Measurements from ENCODE around the gene KDSR. TPM values are rescaled to one million over a fixed set of nuclear protein-coding genes. Genes with fewer than 3 reads are reported as not detected.

KDSR gene
- 10 to 100 TPM; 14.5 TPM for total RNA-seq

GRCh38 chr18:63367053-63367953 is at the start of gene KDSR:
KDSR (minus strand) TSS chr18:63367206; CDS start chr18:63367118, 88 bp downstream.
- TF ChIP-seq CTCF (IDR thresholded peaks at IDR 0.05): no peak
- peak; percentile 85 to 95 (median 93) for TF ChIP-seq POLR2A (IDR thresholded peaks at IDR 0.05)
- Histone ChIP-seq H3K27ac (peak within 1 kb of the TSS; percentile 90 to 99 (median 95)), H3K36me3 (replicated peaks in 1 of 2; ENCODE audit: insufficient read depth in 1 of 2, low read depth in 2 of 2) (no peaks in the 10 kb centered on the region), H3K4me3 (peak within 1 kb of the TSS; percentile 76 to 97), H3K9me3 (no peaks in the 10 kb centered on the region), H3K4me1 (peaks cover 14% of the 10 kb centered on the region), H3K27me3 (no peaks in the 10 kb centered on the region)
- WGBS, 2 donors: 0% methylated on average over 19 to 60 of the region's 90 CpGs
- intact Hi-C loops (cut with DNase I): no loop called here
- peak; percentile 93 for ATAC-seq
- DNase-seq: peak; percentile 94 to 97 (median 95)

- H3K36me3 ChIP-seq (replicated peaks in 1 of 2; ENCODE audit: insufficient read depth in 1 of 2, low read depth in 2 of 2): peaks cover 0 to 12% of the 10 kb centered on the region in 2 donors
- ATAC-seq (no peak), DNase-seq (no peak)
- 67 to 87% methylated on average over 4 of the region's 4 CpGs for WGBS, 2 donors
- no peaks in the 10 kb centered on the region for H3K27me3 ChIP-seq
- intact Hi-C loops (cut with DNase I): no loop called here
- no peaks in the 10 kb centered on the region for H3K9me3 ChIP-seq
- H3K4me1 ChIP-seq: no peaks in the 10 kb centered on the region
- H3K4me3 ChIP-seq: no peak overlapping the region
- no peak overlapping the region for H3K27ac ChIP-seq
- TF ChIP-seq CTCF (IDR thresholded peaks at IDR 0.05) (no peak), POLR2A (IDR thresholded peaks at IDR 0.05) (no peak)
Measured at GRCh38 chr18:63412953-63413352, 45.9 kb upstream of the KDSR start.

- WGBS, 2 donors: 83 to 87% methylated on average over 4 of the region's 4 CpGs
- no peak for ATAC-seq
- H3K27ac ChIP-seq: no peak overlapping the region
- peaks cover 0 to 12% of the 10 kb centered on the region in 2 donors for H3K36me3 ChIP-seq (replicated peaks in 1 of 2; ENCODE audit: insufficient read depth in 1 of 2, low read depth in 2 of 2)
- H3K9me3 ChIP-seq: no peaks in the 10 kb centered on the region
- DNase-seq: no peak
- H3K4me1 ChIP-seq: peaks cover 5% of the 10 kb centered on the region
- H3K4me3 ChIP-seq: no peak overlapping the region
- intact Hi-C loops (cut with DNase I): no loop called here
- no peak for TF ChIP-seq CTCF (IDR thresholded peaks at IDR 0.05)
- H3K27me3 ChIP-seq: no peaks in the 10 kb centered on the region
Measured at GRCh38 chr18:63410792-63411191, 43.8 kb upstream of the KDSR start.

- no peak for DNase-seq
- peaks cover 9% of the 10 kb centered on the region for H3K4me1 ChIP-seq
- no peaks in the 10 kb centered on the region for H3K9me3 ChIP-seq
- ATAC-seq: no peak
- H3K4me3 ChIP-seq: no peak overlapping the region
- no peak overlapping the region for H3K27ac ChIP-seq
- no peaks in the 10 kb centered on the region for H3K27me3 ChIP-seq
- WGBS, 2 donors: 74 to 78% methylated on average over 5 of the region's 5 CpGs
- peaks cover 0 to 12% of the 10 kb centered on the region in 2 donors for H3K36me3 ChIP-seq (replicated peaks in 1 of 2; ENCODE audit: insufficient read depth in 1 of 2, low read depth in 2 of 2)
- intact Hi-C loops (cut with DNase I): no loop called here
- no peak for TF ChIP-seq POLR2A (IDR thresholded peaks at IDR 0.05)
- no peak for TF ChIP-seq CTCF (IDR thresholded peaks at IDR 0.05)
Measured at GRCh38 chr18:63409301-63409700, 42.3 kb upstream of the KDSR start.

All from body of pancreas (tissue), 4 donors.